Measurements from ENCODE around the gene EPHB1. TPM values are rescaled to one million over a fixed set of nuclear protein-coding genes. Genes with fewer than 3 reads are reported as not detected.

EPHB1 gene
- polyA plus RNA-seq, 3 donors: 0.06 to 0.55 TPM; not detected in 1

DNA sequence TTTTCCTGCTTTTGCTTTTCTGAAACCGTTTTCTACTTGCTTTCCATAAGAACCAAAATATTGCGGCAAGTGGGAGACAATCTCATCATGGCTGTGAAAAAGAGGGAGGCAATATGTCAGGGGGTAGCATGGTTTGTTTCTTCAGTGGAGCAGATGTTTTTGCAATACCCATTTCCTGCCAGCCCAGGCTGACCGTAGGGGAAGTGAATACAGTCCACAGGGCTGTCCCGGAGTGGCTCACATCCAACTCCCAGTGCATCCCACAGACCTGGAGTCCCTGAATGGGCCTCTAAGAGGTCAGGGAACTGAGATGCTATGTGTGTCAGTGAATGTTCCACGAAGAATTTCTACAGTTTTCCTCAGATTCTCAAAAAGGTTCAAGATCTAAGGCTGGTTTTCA is 69.6 kb downstream of the EPHB1 start:
- Histone ChIP-seq H3K27me3 (ENCODE audit: control insufficient read depth in 2 of 2, insufficient read depth in 2 of 2, low read length in 2 of 2) (no peaks in the 10 kb centered on the region), H3K27ac (ENCODE audit: low read depth in 1 of 2, low read length in 2 of 2) (peak overlapping the region in 1 of 2 donors; percentile 53), H3K79me2 (ENCODE audit: insufficient read depth, low read length) (no peaks in the 10 kb centered on the region), H2AFZ (ENCODE audit: insufficient read depth, low read depth, low read length, poor library complexity, severe bottlenecking) (peak overlapping the region; percentile 44), H3K4me3 (replicated peaks in 1 of 3; ENCODE audit: low read depth in 2 of 3, low read length in 3 of 3) (peak overlapping the region in 1 of 3 experiments; percentile 33), H3K9me3 (replicated peaks in 1 of 2; ENCODE audit: control insufficient read depth in 1 of 2, insufficient read depth in 1 of 2, low read length in 2 of 2) (no peaks in the 10 kb centered on the region), H4K20me1 (ENCODE audit: insufficient read depth, low read length) (no peaks in the 10 kb centered on the region), H3K36me3 (replicated peaks in 1 of 2; ENCODE audit: control insufficient read depth in 1 of 2, insufficient read depth in 2 of 2, low read length in 2 of 2) (no peaks in the 10 kb centered on the region), H3K4me2 (replicated peaks; ENCODE audit: extremely low read depth, low read length, poor library complexity, severe bottlenecking) (peak overlapping the region; percentile 32), H3K4me1 (ENCODE audit: control insufficient read depth in 1 of 2, insufficient read depth in 2 of 2, low read length in 2 of 2) (peaks cover 18 to 24% of the 10 kb centered on the region in 2 donors), H3K9ac (ENCODE audit: insufficient read depth, low read length, poor library complexity, severe bottlenecking) (no peak overlapping the region)
- intact Hi-C loops (cut with micrococcal nuclease): no loop called here
- Mint-ChIP-seq H3K4me1 (peaks cover 29% of the 10 kb centered on the region), H3K4me3 (peak overlapping the region; percentile 13 to 62), H3K9me3 (peaks cover 0 to 2% (median 0%) of the 10 kb centered on the region in 7 donors), H3K36me3 (no peaks in the 10 kb centered on the region), H3K27me3 (ENCODE audit: low read depth in 3 of 3) (no peaks in the 10 kb centered on the region), H3K27ac (peak overlapping the region in 2 of 7 donors; percentile 48 to 49)
- no CpG with 5 or more reads among the region's 5 CpGs for WGBS (ENCODE audit: insufficient coverage)
- TF ChIP-seq, protein P1, sequence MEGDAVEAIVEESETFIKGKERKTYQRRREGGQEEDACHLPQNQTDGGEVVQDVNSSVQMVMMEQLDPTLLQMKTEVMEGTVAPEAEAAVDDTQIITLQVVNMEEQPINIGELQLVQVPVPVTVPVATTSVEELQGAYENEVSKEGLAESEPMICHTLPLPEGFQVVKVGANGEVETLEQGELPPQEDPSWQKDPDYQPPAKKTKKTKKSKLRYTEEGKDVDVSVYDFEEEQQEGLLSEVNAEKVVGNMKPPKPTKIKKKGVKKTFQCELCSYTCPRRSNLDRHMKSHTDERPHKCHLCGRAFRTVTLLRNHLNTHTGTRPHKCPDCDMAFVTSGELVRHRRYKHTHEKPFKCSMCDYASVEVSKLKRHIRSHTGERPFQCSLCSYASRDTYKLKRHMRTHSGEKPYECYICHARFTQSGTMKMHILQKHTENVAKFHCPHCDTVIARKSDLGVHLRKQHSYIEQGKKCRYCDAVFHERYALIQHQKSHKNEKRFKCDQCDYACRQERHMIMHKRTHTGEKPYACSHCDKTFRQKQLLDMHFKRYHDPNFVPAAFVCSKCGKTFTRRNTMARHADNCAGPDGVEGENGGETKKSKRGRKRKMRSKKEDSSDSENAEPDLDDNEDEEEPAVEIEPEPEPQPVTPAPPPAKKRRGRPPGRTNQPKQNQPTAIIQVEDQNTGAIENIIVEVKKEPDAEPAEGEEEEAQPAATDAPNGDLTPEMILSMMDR (IDR thresholded peaks at IDR 0.05): no peak
- DNase-seq: peak; percentile 20 to 38 (median 26)

- peaks cover 18 to 24% of the 10 kb centered on the region in 2 donors for H3K4me1 ChIP-seq (ENCODE audit: control insufficient read depth in 1 of 2, insufficient read depth in 2 of 2, low read length in 2 of 2)
- no peaks in the 10 kb centered on the region for H3K9me3 ChIP-seq (replicated peaks in 1 of 2; ENCODE audit: control insufficient read depth in 1 of 2, insufficient read depth in 1 of 2, low read length in 2 of 2)
- H3K4me1 Mint-ChIP-seq: peaks cover 33% of the 10 kb centered on the region
- H3K27me3 Mint-ChIP-seq (ENCODE audit: low read depth in 3 of 3): peaks cover 0 to 4% (median 0%) of the 10 kb centered on the region in 3 donors
- H4K20me1 ChIP-seq (ENCODE audit: insufficient read depth, low read length): no peaks in the 10 kb centered on the region
- TF ChIP-seq, protein P1 (IDR thresholded peaks at IDR 0.05): no peak
- no peak for DNase-seq
- H3K9ac ChIP-seq (ENCODE audit: insufficient read depth, low read length, poor library complexity, severe bottlenecking): no peak overlapping the region
- H3K27ac Mint-ChIP-seq: no peak overlapping the region
- intact Hi-C loops (cut with micrococcal nuclease): no loop called here
- no peak overlapping the region for H2AFZ ChIP-seq (ENCODE audit: insufficient read depth, low read depth, low read length, poor library complexity, severe bottlenecking)
- H3K9me3 Mint-ChIP-seq: no peaks in the 10 kb centered on the region
- H3K4me2 ChIP-seq (replicated peaks; ENCODE audit: extremely low read depth, low read length, poor library complexity, severe bottlenecking): no peak overlapping the region
- H3K27me3 ChIP-seq (ENCODE audit: control insufficient read depth in 2 of 2, insufficient read depth in 2 of 2, low read length in 2 of 2): no peaks in the 10 kb centered on the region
- no peaks in the 10 kb centered on the region for H3K36me3 Mint-ChIP-seq
- no peak overlapping the region for H3K4me3 ChIP-seq (replicated peaks in 1 of 3; ENCODE audit: low read depth in 2 of 3, low read length in 3 of 3)
- H3K36me3 ChIP-seq (replicated peaks in 1 of 2; ENCODE audit: control insufficient read depth in 1 of 2, insufficient read depth in 2 of 2, low read length in 2 of 2): no peaks in the 10 kb centered on the region
- WGBS (ENCODE audit: insufficient coverage): no CpG with 5 or more reads among the region's 1 CpG
- H3K79me2 ChIP-seq (ENCODE audit: insufficient read depth, low read length): no peaks in the 10 kb centered on the region
- H3K27ac ChIP-seq (ENCODE audit: low read depth in 1 of 2, low read length in 2 of 2): no peak overlapping the region
- H3K4me3 Mint-ChIP-seq: no peak overlapping the region
These were observed 72.2 kb downstream of the EPHB1 start for GRCh38 chr3:134867277-134867676.
